Keratinocyte (primary cell): ENCODE data around the gene GLE1. TPM values are rescaled to one million over a fixed set of nuclear protein-coding genes. Genes with fewer than 3 reads are reported as not detected.

Experiments used
- DNase-seq: peaks from one replicate; pipeline ENCODE4 v3.0.0-alpha.2; 2011; ENCODE audit warnings: low read depth, missing footprints, low spot score
- FAIRE-seq: peaks from 2 replicates; lab custom pipeline; 2011; peaks lifted over from hg19 to GRCh38; lab: Jason Lieb, UNC
- H2AFZ ChIP-seq: 2 replicates; pipeline ENCODE4 v1.6.0; 2012; ENCODE audit warnings: low read length, control low read depth, inconsistent platforms; ENCODE audit not compliant: control insufficient read depth
- H3K27ac ChIP-seq: 2 replicates; pipeline ENCODE4 v1.5.1; 2011; ENCODE audit warnings: low read length; ENCODE audit not compliant: control insufficient read depth, insufficient read depth
- H3K27me3 ChIP-seq: 3 replicates; pipeline ENCODE4 v1.6.0; 2011; ENCODE audit warnings: low read length; ENCODE audit not compliant: control insufficient read depth, insufficient read depth; ENCODE audit errors: extremely low read depth
- H3K36me3 ChIP-seq, 2 experiments: 2 replicates in 1 of 2; 3 replicates in 1 of 2; pipeline ENCODE4 v1.5.1; 2011; ENCODE audit warnings: low read length in 2 of 2, mild to moderate bottlenecking in 1 of 2; ENCODE audit not compliant: control insufficient read depth in 2 of 2, insufficient read depth in 2 of 2; ENCODE audit errors: extremely low read depth in 1 of 2
- H3K4me1 ChIP-seq: 3 replicates; pipeline ENCODE4 v1.5.1; 2011; ENCODE audit warnings: low read length; ENCODE audit not compliant: control insufficient read depth, insufficient read depth; ENCODE audit errors: extremely low read depth
- H3K4me2 ChIP-seq: 3 replicates; pipeline ENCODE4 v1.6.0; 2011; ENCODE audit warnings: low read depth, low read length; ENCODE audit not compliant: control insufficient read depth, insufficient read depth; ENCODE audit errors: extremely low read depth
- H3K4me3 ChIP-seq, 3 experiments: fragments of 200-600 bp in 1 of 3; sonication (generic) in 1 of 3; 2 replicates in 2 of 3; 3 replicates in 1 of 3; pipeline ENCODE4 v1.5.1; 2011 to 2016; ENCODE audit warnings: low read length in 3 of 3, mild to moderate bottlenecking in 3 of 3, control low read depth in 2 of 3, inconsistent platforms in 1 of 3, low read depth in 1 of 3, mixed read lengths in 1 of 3, mixed run types in 1 of 3, moderate library complexity in 1 of 3; ENCODE audit not compliant: control insufficient read depth in 2 of 3, insufficient read depth in 2 of 3; ENCODE audit errors: extremely low read depth in 1 of 3
- H3K79me2 ChIP-seq: 2 replicates; pipeline ENCODE4 v1.6.0; 2012; ENCODE audit warnings: low read length; ENCODE audit not compliant: control insufficient read depth, insufficient read depth
- H3K9ac ChIP-seq: 3 replicates; pipeline ENCODE4 v1.6.0; 2011; ENCODE audit warnings: low read length; ENCODE audit not compliant: control insufficient read depth, insufficient read depth; ENCODE audit errors: extremely low read depth
- H3K9me1 ChIP-seq: 3 replicates; pipeline ENCODE4 v1.6.0; 2011; ENCODE audit warnings: low read length; ENCODE audit not compliant: control insufficient read depth, insufficient read depth; ENCODE audit errors: extremely low read depth
- H3K9me3 ChIP-seq: 2 replicates; pipeline ENCODE4 v1.5.1; 2012; ENCODE audit warnings: low read depth, low read length; ENCODE audit not compliant: control insufficient read depth
- H4K20me1 ChIP-seq: 3 replicates; pipeline ENCODE4 v1.6.0; 2011; ENCODE audit warnings: low read length; ENCODE audit not compliant: control insufficient read depth, insufficient read depth; ENCODE audit errors: extremely low read depth
- EZH2 ChIP-seq: IDR thresholded peaks from one replicate; pipeline ENCODE4 v1.6.1; 2012; ENCODE audit warnings: inconsistent platforms, mild to moderate bottlenecking, low read length, moderate library complexity
- dilution Hi-C: fragments of 300-500 bp; cut with MboI; formaldehyde crosslinking; loops from one replicate; pipeline ENCODE4 v1.7.0; 2020; ENCODE audit warnings: low sequenced_read_pairs; ENCODE audit not compliant: extremely low pct_ligation_motif_present
- polyA plus RNA-seq, 5 experiments: library from polyadenylated mRNA; depleted of rRNA in 3 of 5; stranded (reverse) in 3 of 5; stranded (forward) in 1 of 5; unstranded in 1 of 5; fragments of >200 nt; gene quantifications; 1 replicate in 1 of 5; 2 replicates in 3 of 5; 3 replicates in 1 of 5; pipeline versions ENCODE4 v1.2.1 to v1.2.3, GENCODE V29; 2011 to 2012; ENCODE audit warnings: missing spikeins in 2 of 5, low read depth in 1 of 5, low replicate concordance in 1 of 5
- TF ChIP-seq, protein P1 (sequence below), 3 experiments: IDR thresholded peaks in 1 of 3; conservative IDR thresholded peaks in 1 of 3; optimal IDR thresholded peaks in 1 of 3; 2 replicates in 2 of 3; 3 replicates in 1 of 3; pipeline versions ENCODE3 to v1.5.1; 2011; ENCODE audit warnings: low read length in 3 of 3, mild to moderate bottlenecking in 3 of 3, moderate library complexity in 2 of 3, control low read depth in 1 of 3, inconsistent platforms in 1 of 3; ENCODE audit not compliant: insufficient read depth in 2 of 3; ENCODE audit errors: extremely low read depth in 1 of 3

GLE1 gene
- polyA plus RNA-seq, 1 donor (not counting 4 experiments of a cell fraction or from before 2014, with no cell fraction given), result 28.3 TPM

DNA sequence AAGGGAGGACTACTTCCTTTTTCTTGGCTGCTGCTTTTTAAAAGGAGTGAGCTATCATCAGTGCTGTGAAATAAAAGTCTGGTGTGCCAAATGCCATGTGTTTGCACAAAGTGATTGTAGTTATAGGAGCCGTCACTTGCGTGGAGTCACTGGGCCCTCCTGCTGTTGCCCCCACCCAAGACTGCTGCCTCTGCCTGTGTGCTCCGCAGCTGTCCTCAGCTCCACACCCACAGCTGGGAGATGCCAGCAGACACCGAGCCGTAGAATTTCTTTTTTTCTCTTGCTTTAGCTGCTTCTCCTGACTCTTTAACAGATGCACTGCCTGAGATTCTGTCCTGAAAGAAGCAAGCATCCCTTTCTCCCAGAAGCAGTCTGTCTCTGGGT is 9.8 kb upstream of the GLE1 start:
- no peak for TF ChIP-seq EZH2
- TF ChIP-seq, protein P1, sequence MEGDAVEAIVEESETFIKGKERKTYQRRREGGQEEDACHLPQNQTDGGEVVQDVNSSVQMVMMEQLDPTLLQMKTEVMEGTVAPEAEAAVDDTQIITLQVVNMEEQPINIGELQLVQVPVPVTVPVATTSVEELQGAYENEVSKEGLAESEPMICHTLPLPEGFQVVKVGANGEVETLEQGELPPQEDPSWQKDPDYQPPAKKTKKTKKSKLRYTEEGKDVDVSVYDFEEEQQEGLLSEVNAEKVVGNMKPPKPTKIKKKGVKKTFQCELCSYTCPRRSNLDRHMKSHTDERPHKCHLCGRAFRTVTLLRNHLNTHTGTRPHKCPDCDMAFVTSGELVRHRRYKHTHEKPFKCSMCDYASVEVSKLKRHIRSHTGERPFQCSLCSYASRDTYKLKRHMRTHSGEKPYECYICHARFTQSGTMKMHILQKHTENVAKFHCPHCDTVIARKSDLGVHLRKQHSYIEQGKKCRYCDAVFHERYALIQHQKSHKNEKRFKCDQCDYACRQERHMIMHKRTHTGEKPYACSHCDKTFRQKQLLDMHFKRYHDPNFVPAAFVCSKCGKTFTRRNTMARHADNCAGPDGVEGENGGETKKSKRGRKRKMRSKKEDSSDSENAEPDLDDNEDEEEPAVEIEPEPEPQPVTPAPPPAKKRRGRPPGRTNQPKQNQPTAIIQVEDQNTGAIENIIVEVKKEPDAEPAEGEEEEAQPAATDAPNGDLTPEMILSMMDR (optimal IDR thresholded peaks at IDR 0.05 in 1 of 3, IDR thresholded peaks at IDR 0.05 in 1 of 3, conservative IDR thresholded peaks at IDR 0.05 in 1 of 3; ENCODE audit: extremely low read depth in 1 of 3, insufficient read depth in 2 of 3, low read length in 3 of 3), result no peak
- peaks cover 22 to 47% of the 10 kb centered on the region in 2 experiments for H3K36me3 ChIP-seq
- H3K79me2 ChIP-seq, result no peaks in the 10 kb centered on the region
- no peaks in the 10 kb centered on the region for H4K20me1 ChIP-seq
- no peak overlapping the region for H3K4me2 ChIP-seq
- H3K4me3 ChIP-seq, result no peak overlapping the region
- DNase-seq, result no peak
- FAIRE-seq, result no peak
- H3K9me3 ChIP-seq, result no peaks in the 10 kb centered on the region
- H3K9me1 ChIP-seq, result no peaks in the 10 kb centered on the region
- H3K4me1 ChIP-seq, result peaks cover 20% of the 10 kb centered on the region
- dilution Hi-C loops, result no loop called here
- no peaks in the 10 kb centered on the region for H3K27me3 ChIP-seq
- no peak overlapping the region for H2AFZ ChIP-seq
- no peak overlapping the region for H3K27ac ChIP-seq
- no peak overlapping the region for H3K9ac ChIP-seq

- no peaks in the 10 kb centered on the region for H4K20me1 ChIP-seq
- dilution Hi-C loops, result no loop called here
- no peaks in the 10 kb centered on the region for H3K27me3 ChIP-seq
- no peak for TF ChIP-seq EZH2
- TF ChIP-seq, protein P1 (optimal IDR thresholded peaks at IDR 0.05 in 1 of 3, IDR thresholded peaks at IDR 0.05 in 1 of 3, conservative IDR thresholded peaks at IDR 0.05 in 1 of 3; ENCODE audit: extremely low read depth in 1 of 3, insufficient read depth in 2 of 3, low read length in 3 of 3), result no peak
- H2AFZ ChIP-seq, result no peak overlapping the region
- H3K79me2 ChIP-seq, result no peaks in the 10 kb centered on the region
- DNase-seq (no peak), FAIRE-seq (peak; percentile 67)
- H3K4me3 ChIP-seq, result no peak overlapping the region
- no peaks in the 10 kb centered on the region for H3K9me3 ChIP-seq
- H3K36me3 ChIP-seq, result peaks cover 24 to 49% of the 10 kb centered on the region in 2 experiments
- H3K4me1 ChIP-seq, result peaks cover 20% of the 10 kb centered on the region
- H3K9me1 ChIP-seq, result no peaks in the 10 kb centered on the region
- no peak overlapping the region for H3K9ac ChIP-seq
- H3K27ac ChIP-seq, result no peak overlapping the region
- H3K4me2 ChIP-seq, result peak overlapping the region; percentile 33
Observed at GRCh38 chr9:128495296-128495695, 9.2 kb upstream of the GLE1 start.
